ENCODE data around the gene AQP7.

DNA sequence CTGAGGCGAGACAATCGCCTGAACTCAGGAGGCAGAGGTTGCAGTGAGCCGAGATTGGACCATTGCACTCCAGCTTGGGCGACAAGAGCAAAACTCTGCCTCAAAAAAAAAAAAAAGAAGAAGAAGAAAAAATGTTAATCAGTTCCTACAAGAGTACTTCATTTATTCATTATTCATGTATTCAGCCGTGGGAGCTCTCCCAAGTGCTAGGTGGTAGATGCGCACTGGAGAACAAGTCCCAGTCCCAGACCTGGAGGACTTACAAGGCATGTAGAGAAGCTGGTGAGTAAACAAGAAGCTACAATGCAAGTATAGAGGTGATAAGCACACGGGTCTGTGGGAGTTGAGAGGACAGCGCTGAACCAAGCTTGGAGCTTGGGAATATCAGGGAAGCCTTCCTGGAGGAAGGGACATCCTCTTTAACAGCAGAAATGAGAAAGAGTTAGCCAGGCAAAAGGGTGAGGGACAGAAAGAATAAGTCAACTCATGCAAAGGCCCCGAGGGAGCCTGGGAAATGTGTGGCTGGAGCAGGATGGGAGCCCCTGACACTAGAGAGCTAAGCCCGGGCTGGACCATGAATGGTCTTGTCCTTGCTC lies 17.4 kb upstream of the AQP7 start:
- TF ChIP-seq POLR2A (IDR thresholded peaks at IDR 0.05) (no peak), CTCF (IDR thresholded peaks at IDR 0.05) (no peak), POLR2AphosphoS5 (IDR thresholded peaks at IDR 0.05) (no peak), EP300 (IDR thresholded peaks at IDR 0.05) (no peak)
